HG03097 (cell line): Measurements from ENCODE around the gene SERPINA12.
"Not testable (repeated sequence)": the region's sequence is repeated elsewhere in the genome, so short reads cannot be mapped to it uniquely, and the experiment has no call there.

Source experiments
- ATAC-seq: cut with Tn5 transposase; IDR thresholded peaks from one replicate; pipeline ENCODE4 v1.9.1; 2021; ENCODE audit not compliant: unreplicated experiment, low FRiP score

Gene SERPINA12

DNA sequence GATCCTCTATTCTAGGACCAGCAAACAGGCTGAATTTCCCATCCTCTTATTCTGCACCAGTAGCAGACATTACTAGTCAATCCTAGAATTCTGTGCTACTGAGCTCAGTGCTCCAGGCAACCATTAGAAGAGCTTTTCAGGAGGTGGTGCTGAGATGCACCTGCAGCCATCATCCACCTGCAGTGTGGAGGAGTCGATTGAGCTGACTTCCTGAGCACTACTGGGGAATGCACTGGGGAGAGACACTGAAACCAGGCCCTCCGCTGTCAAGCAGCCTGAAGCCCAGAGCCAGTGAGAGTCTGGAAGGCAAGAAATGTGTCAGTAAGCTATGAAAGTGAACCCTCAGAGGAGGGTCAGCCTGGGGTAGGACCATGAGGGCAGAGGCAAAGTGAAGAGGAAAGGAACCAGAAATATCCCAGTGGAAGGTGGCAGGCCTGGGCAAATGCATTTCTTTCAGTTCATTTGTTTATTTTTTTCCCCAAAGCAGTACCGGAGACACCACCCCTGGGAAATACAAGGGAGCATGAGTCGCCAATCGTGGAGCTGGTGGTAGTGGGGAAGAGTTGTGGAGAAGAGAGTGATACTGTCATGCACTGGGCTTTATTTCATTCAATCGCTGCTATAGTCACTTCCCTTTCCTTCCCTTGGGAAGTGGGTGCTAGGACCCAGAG lies 28.9 kb upstream of the SERPINA12 start:
- no peak for ATAC-seq

- ATAC-seq, result no peak
Observed at GRCh38 chr14:94536836-94537235, 27.6 kb upstream of the SERPINA12 start.

GRCh38 chr14:94535506-94535905 lies 26.2 kb upstream of the SERPINA12 start:
- no peak for ATAC-seq

GRCh38 chr14:94532447-94532846 lies 23.2 kb upstream of the SERPINA12 start:
- no peak for ATAC-seq

GRCh38 chr14:94531187-94531586 lies 21.9 kb upstream of the SERPINA12 start:
- no peak for ATAC-seq

GRCh38 chr14:94524093-94524492 lies 14.8 kb upstream of the SERPINA12 start:
- ATAC-seq, result no peak

GRCh38 chr14:94523265-94523664 lies 14.0 kb upstream of the SERPINA12 start:
- ATAC-seq, result no peak

- no peak for ATAC-seq
Observed at GRCh38 chr14:94522115-94522724, 13.0 kb upstream of the SERPINA12 start.

DNA sequence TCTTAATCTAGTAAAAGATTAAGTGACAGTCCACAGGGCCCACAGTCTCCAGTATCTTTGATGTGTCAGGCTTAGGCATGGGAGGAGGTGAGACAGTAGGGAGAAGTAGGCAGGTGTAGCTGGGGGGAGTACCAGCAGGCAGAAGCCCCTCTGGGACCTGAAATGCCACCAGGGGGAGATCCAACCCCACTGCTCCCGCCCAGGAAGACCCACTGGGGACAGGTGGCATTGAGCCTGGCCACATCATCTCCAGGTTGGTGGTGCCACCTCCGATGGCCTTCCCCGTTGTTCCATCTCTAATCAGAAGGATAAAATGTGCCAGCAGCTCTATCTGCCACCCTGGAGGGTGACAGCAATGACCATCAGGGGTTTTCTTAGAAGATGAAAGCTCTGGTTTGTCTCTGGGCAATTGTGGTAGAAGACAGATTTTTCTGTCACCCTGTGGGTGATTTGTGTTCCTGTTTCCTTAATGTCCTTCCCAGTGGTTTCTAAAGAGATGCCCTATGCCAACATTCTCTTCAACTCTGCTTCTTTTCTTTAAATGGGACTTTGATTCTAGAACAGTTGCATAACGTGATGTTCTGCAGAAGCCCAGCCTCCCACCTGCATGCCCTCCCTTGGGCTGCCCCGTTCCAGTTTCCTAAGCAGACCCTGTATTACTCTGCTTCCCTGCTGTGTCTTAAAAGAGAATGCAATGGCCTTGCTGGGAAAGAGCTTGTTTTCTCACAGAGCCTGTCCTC lies 12.3 kb upstream of the SERPINA12 start:
- ATAC-seq, result no peak

DNA sequence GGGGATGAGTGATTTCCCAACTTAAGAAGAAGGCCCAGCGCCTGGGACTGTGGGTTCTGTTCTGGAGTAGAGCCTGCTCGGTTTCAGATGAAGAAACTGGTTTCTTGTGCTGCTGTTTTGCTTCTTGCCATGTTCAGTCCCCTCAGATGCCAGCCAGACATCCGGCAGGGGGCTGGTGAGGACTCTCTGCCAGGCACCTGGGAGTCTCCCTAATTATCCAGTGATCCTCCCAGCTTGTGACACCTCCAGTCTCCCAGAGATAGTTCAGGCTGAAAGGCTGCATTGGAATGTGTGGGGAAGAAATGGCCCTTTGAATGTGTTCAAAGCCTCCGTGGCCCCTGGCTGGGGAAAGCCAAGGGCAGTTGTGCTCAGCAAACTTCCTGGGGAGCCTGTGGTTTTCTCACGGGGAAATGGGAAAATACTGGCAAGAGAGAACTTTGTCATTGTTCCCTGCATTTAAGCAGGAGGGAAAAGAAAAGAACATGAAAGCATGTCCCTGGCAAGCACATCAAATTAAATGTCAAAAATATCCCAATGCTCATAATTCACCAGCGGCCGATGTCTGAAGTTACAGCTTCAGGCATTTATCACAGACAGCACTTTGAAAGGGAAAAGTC lies 8.5 kb upstream of the SERPINA12 start:
- ATAC-seq, result no peak

- ATAC-seq, result no peak
Observed at GRCh38 chr14:94517248-94517640, 8.0 kb upstream of the SERPINA12 start.

DNA sequence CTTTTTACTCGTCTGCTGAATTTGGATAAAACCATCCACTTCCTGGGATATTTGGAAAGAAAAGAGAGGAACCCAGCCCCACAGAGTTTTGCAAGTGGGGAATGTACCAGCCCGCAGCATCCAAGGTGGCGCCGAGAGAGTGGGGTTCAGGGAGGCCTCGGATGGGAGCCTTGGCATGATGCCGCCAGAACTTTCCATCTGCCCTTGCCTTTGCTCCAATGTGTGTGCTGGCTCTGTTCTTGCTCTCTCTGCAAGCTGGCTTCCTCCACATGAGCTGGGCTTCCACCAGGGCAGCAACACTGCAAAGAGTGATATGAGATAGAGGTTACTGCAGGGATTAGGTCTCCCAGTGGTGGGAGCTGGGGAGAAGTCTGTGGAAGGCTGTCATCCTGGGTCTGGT lies 6.6 kb upstream of the SERPINA12 start:
- no peak for ATAC-seq

GRCh38 chr14:94515426-94515825 lies 6.2 kb upstream of the SERPINA12 start:
- ATAC-seq, result no peak

DNA sequence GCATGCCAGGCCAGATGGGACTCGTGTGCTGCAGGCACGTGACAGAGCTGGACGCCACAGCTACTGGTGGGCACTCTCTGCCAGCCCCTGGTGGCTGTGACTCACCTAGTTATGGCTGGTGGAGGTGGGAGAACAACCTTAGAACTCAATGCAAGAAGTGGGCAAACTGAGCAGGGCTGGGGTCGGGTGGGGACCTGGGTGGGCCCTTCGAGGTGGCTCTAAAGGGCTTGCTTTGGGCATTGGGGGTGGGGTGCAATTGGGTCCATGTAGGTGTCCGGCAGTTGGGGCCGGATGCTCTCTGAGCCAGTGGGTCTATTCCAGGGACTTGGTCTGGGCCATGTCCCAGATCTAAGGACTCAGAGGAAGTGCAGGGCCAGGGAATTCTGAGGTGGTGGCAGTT lies 5.1 kb upstream of the SERPINA12 start:
- no peak for ATAC-seq

GRCh38 chr14:94510481-94510880 lies 1.2 kb upstream of the SERPINA12 start:
- ATAC-seq, result not testable (repeated sequence)

- no peak for ATAC-seq
Observed at GRCh38 chr14:94505641-94506040, 3.6 kb downstream of the SERPINA12 start.

GRCh38 chr14:94505206-94505605 lies 4.1 kb downstream of the SERPINA12 start:
- no peak for ATAC-seq

- ATAC-seq, result no peak
Observed at GRCh38 chr14:94501588-94502516, 7.4 kb downstream of the SERPINA12 start.

DNA sequence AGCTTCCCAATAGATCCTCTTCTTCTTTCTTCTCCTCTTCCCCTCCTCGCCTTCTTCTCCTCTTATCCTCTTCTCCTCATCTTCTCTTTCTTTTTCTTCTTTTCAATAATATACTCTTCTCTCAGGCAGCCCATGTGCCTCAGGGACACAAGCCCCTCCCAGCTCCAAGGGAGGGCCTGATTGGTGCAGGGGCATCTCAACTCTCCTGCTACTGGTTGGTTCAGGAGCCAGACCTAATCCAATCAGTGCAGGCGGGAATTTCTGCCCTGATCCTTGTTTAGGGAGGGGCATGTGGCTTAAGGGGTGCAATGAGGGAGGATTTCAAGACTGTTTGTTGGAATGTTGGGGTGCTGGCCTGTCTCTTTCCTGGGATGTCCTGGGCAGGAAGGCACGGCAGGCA lies 9.0 kb downstream of the SERPINA12 start:
- no peak for ATAC-seq

DNA sequence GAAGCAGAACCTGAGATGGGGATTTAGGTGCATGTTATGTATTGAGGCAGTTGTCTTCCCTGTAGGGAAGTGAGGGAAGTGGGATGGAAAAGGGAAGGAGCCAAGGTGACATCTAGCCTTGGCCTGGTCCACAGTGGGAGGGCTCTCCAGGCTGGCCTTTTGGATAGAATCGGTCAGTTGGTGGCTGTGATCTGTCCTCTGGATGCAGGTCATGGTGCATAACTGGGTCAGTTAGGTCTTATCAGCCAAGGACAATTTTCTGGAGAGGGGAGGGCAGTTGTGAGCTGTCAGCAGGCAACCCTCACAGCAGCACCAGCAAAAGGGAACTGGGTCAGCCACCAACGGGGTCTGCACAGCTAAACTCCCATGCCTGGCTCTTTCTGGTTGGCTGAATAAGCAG lies 9.6 kb downstream of the SERPINA12 start:
- ATAC-seq, result no peak
